ENCODE results near the gene IGFL2.

DNA sequence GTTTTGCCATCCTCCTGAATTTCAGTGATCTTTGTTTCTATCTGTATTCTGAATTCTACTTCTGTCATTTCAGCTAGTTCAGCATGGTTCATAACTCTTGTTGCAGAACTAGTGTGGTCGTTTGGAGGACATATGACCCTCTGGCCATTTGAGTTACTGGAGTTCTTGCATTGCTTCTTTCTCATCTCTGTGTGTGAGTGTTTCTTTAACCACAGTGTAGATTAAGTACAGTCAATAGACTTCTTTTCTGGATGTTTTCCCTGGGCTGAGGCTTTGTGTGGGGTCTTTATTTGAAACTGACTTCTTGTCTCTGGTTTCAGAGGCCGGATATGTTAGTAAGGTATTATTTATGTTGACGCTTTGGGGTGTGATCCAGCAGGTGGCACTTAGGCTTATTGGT, 14.7 kb downstream of the IGFL2 start:
- TF ChIP-seq, protein P1, sequence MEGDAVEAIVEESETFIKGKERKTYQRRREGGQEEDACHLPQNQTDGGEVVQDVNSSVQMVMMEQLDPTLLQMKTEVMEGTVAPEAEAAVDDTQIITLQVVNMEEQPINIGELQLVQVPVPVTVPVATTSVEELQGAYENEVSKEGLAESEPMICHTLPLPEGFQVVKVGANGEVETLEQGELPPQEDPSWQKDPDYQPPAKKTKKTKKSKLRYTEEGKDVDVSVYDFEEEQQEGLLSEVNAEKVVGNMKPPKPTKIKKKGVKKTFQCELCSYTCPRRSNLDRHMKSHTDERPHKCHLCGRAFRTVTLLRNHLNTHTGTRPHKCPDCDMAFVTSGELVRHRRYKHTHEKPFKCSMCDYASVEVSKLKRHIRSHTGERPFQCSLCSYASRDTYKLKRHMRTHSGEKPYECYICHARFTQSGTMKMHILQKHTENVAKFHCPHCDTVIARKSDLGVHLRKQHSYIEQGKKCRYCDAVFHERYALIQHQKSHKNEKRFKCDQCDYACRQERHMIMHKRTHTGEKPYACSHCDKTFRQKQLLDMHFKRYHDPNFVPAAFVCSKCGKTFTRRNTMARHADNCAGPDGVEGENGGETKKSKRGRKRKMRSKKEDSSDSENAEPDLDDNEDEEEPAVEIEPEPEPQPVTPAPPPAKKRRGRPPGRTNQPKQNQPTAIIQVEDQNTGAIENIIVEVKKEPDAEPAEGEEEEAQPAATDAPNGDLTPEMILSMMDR (IDR thresholded peaks at IDR 0.05): no peak
- TF ChIP-seq POLR2A (IDR thresholded peaks at IDR 0.05) (no peak), POLR2AphosphoS5 (IDR thresholded peaks at IDR 0.05; ENCODE audit: insufficient read depth in 1 of 2, low read depth in 1 of 2) (no peak)

Data from vagina (tissue), 2 donors.